ENCODE data around the gene CD81.

The CD81 gene

GRCh38 chr11:2377511-2378443, 667 bp downstream of the CD81 start:
- H3K4me1 Mint-ChIP-seq (ENCODE audit: low read depth): peaks cover 47% of the 10 kb centered on the region
- H3K27ac Mint-ChIP-seq: peak overlapping the region; percentile 90
- H3K27me3 Mint-ChIP-seq: no peaks in the 10 kb centered on the region
- H3K36me3 Mint-ChIP-seq (ENCODE audit: low read depth): peaks cover 30% of the 10 kb centered on the region
- H3K4me3 Mint-ChIP-seq: peak overlapping the region; percentile 90
- H3K9me3 Mint-ChIP-seq: no peaks in the 10 kb centered on the region
- peak; percentile 75 for DNase-seq

- no peak for DNase-seq
- Mint-ChIP-seq H3K27me3 (no peaks in the 10 kb centered on the region), H3K4me1 (ENCODE audit: low read depth) (peaks cover 55% of the 10 kb centered on the region), H3K9me3 (no peaks in the 10 kb centered on the region), H3K4me3 (peak overlapping the region; percentile 90), H3K36me3 (ENCODE audit: low read depth) (peaks cover 32% of the 10 kb centered on the region), H3K27ac (peak overlapping the region; percentile 90)
Measured at GRCh38 chr11:2378527-2379210, 1.6 kb downstream of the CD81 start.

- peak overlapping the region; percentile 68 for H3K27ac Mint-ChIP-seq
- H3K4me1 Mint-ChIP-seq (ENCODE audit: low read depth): peaks cover 61% of the 10 kb centered on the region
- peaks cover 36% of the 10 kb centered on the region for H3K36me3 Mint-ChIP-seq (ENCODE audit: low read depth)
- peak overlapping the region; percentile 47 for H3K4me3 Mint-ChIP-seq
- H3K27me3 Mint-ChIP-seq: no peaks in the 10 kb centered on the region
- peak; percentile 30 for DNase-seq
- H3K9me3 Mint-ChIP-seq: no peaks in the 10 kb centered on the region
Measured at GRCh38 chr11:2379466-2380174, 2.5 kb downstream of the CD81 start.

GRCh38 chr11:2380396-2380795, 3.3 kb downstream of the CD81 start:
- H3K4me1 Mint-ChIP-seq (ENCODE audit: low read depth): peaks cover 69% of the 10 kb centered on the region
- H3K27me3 Mint-ChIP-seq: no peaks in the 10 kb centered on the region
- H3K36me3 Mint-ChIP-seq (ENCODE audit: low read depth): peaks cover 42% of the 10 kb centered on the region
- H3K27ac Mint-ChIP-seq: peak overlapping the region; percentile 68
- no peak for DNase-seq
- peak overlapping the region; percentile 47 for H3K4me3 Mint-ChIP-seq
- no peaks in the 10 kb centered on the region for H3K9me3 Mint-ChIP-seq

GRCh38 chr11:2380807-2381350, 3.8 kb downstream of the CD81 start:
- Mint-ChIP-seq H3K4me1 (ENCODE audit: low read depth) (peaks cover 73% of the 10 kb centered on the region), H3K36me3 (ENCODE audit: low read depth) (peaks cover 46% of the 10 kb centered on the region), H3K4me3 (no peak overlapping the region), H3K9me3 (no peaks in the 10 kb centered on the region), H3K27me3 (no peaks in the 10 kb centered on the region), H3K27ac (peak overlapping the region; percentile 68)
- DNase-seq: no peak

GRCh38 chr11:2381494-2382128, 4.5 kb downstream of the CD81 start:
- H3K9me3 Mint-ChIP-seq: no peaks in the 10 kb centered on the region
- H3K36me3 Mint-ChIP-seq (ENCODE audit: low read depth): peaks cover 49% of the 10 kb centered on the region

GRCh38 chr11:2382129-2382517, 5.0 kb downstream of the CD81 start:
- Mint-ChIP-seq H3K4me1 (ENCODE audit: low read depth) (peaks cover 81% of the 10 kb centered on the region), H3K36me3 (ENCODE audit: low read depth) (peaks cover 51% of the 10 kb centered on the region), H3K27me3 (no peaks in the 10 kb centered on the region), H3K27ac (peak overlapping the region; percentile 64), H3K9me3 (no peaks in the 10 kb centered on the region), H3K4me3 (no peak overlapping the region)
- DNase-seq: no peak

More at GRCh38 chr11:2381494-2382128, 4.5 kb downstream of the CD81 start:
- Mint-ChIP-seq H3K4me1 (ENCODE audit: low read depth) (peaks cover 76% of the 10 kb centered on the region), H3K27ac (peak overlapping the region; percentile 65), H3K27me3 (no peaks in the 10 kb centered on the region), H3K4me3 (no peak overlapping the region)
- DNase-seq: no peak

- Mint-ChIP-seq H3K4me1 (ENCODE audit: low read depth) (peaks cover 86% of the 10 kb centered on the region), H3K4me3 (no peak overlapping the region), H3K27me3 (no peaks in the 10 kb centered on the region), H3K9me3 (no peaks in the 10 kb centered on the region), H3K27ac (peak overlapping the region; percentile 70), H3K36me3 (ENCODE audit: low read depth) (peaks cover 47% of the 10 kb centered on the region)
- no peak for DNase-seq
Measured at GRCh38 chr11:2382936-2383851, 6.1 kb downstream of the CD81 start.

- no peak overlapping the region for H3K4me3 Mint-ChIP-seq
- DNase-seq: no peak
- H3K4me1 Mint-ChIP-seq (ENCODE audit: low read depth): peaks cover 83% of the 10 kb centered on the region
- H3K9me3 Mint-ChIP-seq: no peaks in the 10 kb centered on the region
- no peaks in the 10 kb centered on the region for H3K27me3 Mint-ChIP-seq
- H3K27ac Mint-ChIP-seq: peak overlapping the region; percentile 70
- H3K36me3 Mint-ChIP-seq (ENCODE audit: low read depth): peaks cover 43% of the 10 kb centered on the region
Measured at GRCh38 chr11:2383852-2384804, 7.0 kb downstream of the CD81 start.

GRCh38 chr11:2385156-2386151, 8.3 kb downstream of the CD81 start:
- no peaks in the 10 kb centered on the region for H3K9me3 Mint-ChIP-seq
- H3K36me3 Mint-ChIP-seq (ENCODE audit: low read depth): peaks cover 47% of the 10 kb centered on the region
- no peak overlapping the region for H3K4me3 Mint-ChIP-seq
- H3K4me1 Mint-ChIP-seq (ENCODE audit: low read depth): peaks cover 83% of the 10 kb centered on the region
- H3K27me3 Mint-ChIP-seq: no peaks in the 10 kb centered on the region
- DNase-seq: no peak
- peak overlapping the region; percentile 20 for H3K27ac Mint-ChIP-seq

GRCh38 chr11:2386591-2386990, 9.5 kb downstream of the CD81 start:
- H3K9me3 Mint-ChIP-seq: no peaks in the 10 kb centered on the region
- peak overlapping the region; percentile 77 for H3K27ac Mint-ChIP-seq
- no peaks in the 10 kb centered on the region for H3K27me3 Mint-ChIP-seq
- H3K4me1 Mint-ChIP-seq (ENCODE audit: low read depth): peaks cover 75% of the 10 kb centered on the region
- peaks cover 42% of the 10 kb centered on the region for H3K36me3 Mint-ChIP-seq (ENCODE audit: low read depth)
- no peak overlapping the region for H3K4me3 Mint-ChIP-seq
- DNase-seq: no peak

All from activated T-cell treated with anti-CD3 and anti-CD28 coated beads, Interleukin-2, amount 50 U/mL, for 24 hours (primary cell).